GM21717 (cell line): ENCODE measurements around the gene CDS2.

Source experiments
- ATAC-seq: cut with Tn5 transposase; IDR thresholded peaks from one replicate; pipeline ENCODE4 v1.9.1; 2021; ENCODE audit warnings: mild to moderate bottlenecking, moderate library complexity; ENCODE audit not compliant: unreplicated experiment

Gene CDS2

DNA sequence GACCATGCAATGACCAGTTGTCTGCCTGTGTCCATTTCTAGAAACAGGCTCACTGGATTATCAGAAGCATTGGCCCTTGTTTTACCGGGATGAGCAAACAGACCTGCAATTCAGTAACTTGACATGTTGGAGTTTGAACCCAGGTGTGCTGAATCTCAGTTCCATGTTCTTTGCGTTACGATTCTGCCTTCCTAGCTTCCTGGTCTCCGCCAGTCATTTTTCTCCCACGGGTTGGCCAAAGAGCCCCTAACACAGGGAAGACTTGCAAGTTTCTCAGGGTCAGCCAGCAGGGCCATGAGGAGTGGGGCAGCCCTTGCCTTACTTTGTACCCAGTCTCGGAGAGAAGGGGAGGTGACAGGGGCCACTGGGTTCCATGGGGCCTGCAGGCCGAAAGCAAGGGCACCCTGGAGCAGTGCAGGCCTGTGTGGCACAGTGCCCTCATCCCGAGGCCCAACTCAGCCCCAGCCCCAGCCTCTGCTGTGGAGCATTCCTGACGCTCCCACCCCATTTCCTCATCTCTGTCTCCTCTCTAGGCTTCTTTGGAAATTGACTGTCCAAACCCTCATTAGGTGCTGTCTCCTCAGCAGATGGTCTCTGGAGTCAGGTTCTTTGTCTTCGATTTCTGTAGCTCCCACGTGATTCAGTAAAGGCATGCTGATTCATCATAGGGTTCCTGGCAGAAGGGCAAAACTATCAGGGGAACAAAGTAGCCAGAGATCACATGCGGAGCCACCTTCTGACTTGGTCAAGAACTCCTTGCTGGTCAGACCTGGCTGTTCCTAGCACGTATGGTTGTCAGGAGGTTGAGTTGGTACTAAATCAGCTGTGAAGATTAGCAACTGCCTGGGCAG is 23.6 kb downstream of the CDS2 start:
- no peak for ATAC-seq

- ATAC-seq: no peak
Observed at GRCh38 chr20:5153152-5153467, 26.3 kb downstream of the CDS2 start.

DNA sequence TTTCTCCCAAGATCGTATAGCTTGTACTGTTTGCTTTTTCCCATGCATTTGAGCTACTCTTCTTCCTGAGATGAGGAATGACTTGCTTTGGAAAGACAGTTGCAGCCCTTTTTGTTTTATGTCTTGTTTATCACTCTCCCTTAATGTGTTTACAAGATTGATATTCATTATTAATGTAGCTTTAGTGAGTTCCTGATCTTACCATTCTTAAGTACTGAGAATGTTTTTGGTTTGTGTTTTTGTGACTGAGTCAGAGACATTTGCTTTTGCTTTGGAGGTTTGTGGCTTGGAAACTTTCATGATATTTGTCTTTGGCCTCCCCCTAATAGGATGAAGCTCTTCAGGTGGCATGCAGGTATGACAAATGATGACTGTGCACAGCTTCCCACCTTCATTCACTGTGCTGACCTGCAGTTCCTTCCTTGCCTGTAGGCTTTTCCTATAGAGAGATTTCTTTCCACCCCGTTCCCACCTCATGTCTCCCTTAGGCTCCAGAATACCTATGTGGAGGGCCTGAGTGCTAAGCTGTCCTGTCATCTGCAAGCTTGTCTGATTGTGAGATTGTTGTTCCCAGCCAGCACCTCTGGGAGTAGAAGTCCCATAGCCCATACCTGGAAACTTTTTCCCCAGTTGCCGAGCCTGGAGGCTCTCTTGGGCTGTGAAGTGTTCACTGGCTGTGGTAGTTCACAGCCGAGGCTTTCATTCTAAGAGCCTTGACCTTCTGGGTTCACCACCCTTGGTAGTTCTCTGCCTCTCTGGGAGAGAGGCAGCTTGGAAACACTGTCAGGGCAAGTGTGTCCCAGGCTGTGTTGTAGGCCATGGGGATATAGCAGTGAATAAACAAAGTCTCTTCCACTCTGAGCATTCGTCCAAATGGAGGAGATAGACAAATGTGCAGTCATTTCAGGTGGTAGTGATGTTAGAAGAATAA is 27.1 kb downstream of the CDS2 start:
- ATAC-seq: no peak

- no peak for ATAC-seq
Observed at GRCh38 chr20:5154543-5154925, 27.7 kb downstream of the CDS2 start.

GRCh38 chr20:5155404-5155803 is 28.6 kb downstream of the CDS2 start:
- ATAC-seq: no peak

- no peak for ATAC-seq
Observed at GRCh38 chr20:5156675-5157448, 30.1 kb downstream of the CDS2 start.

GRCh38 chr20:5159928-5160327 is 33.1 kb downstream of the CDS2 start:
- no peak for ATAC-seq

- ATAC-seq: no peak
Observed at GRCh38 chr20:5160882-5161281, 34.1 kb downstream of the CDS2 start.

DNA sequence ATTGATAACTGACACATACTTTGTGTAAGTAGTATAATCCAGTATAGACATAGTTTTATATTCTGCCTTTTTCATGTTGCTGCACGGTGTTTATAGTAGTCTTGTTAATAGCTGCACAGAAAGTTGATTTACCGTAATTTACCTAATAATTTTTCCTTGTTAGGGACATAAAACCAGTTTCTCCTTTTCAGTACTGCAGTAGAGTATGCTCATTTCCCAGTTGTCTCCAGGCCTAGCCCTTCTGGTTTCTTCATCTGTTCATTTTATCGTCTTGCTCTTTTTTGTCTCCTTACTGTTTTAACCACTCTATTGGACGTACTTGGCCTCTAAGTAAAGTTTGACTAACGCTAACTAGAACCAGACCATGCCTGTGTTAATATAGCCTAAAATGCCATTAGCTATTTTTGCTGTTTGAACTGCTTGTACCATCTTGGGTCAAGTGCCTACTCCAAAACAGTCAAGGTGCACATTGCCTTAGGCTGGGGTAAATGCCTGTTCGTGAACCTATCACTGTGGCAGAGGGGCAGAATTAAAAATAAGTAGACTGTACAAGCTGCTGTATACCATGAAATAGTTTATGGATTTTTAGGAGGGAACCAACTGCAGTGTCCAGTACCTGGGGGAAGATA is 34.8 kb downstream of the CDS2 start:
- no peak for ATAC-seq

DNA sequence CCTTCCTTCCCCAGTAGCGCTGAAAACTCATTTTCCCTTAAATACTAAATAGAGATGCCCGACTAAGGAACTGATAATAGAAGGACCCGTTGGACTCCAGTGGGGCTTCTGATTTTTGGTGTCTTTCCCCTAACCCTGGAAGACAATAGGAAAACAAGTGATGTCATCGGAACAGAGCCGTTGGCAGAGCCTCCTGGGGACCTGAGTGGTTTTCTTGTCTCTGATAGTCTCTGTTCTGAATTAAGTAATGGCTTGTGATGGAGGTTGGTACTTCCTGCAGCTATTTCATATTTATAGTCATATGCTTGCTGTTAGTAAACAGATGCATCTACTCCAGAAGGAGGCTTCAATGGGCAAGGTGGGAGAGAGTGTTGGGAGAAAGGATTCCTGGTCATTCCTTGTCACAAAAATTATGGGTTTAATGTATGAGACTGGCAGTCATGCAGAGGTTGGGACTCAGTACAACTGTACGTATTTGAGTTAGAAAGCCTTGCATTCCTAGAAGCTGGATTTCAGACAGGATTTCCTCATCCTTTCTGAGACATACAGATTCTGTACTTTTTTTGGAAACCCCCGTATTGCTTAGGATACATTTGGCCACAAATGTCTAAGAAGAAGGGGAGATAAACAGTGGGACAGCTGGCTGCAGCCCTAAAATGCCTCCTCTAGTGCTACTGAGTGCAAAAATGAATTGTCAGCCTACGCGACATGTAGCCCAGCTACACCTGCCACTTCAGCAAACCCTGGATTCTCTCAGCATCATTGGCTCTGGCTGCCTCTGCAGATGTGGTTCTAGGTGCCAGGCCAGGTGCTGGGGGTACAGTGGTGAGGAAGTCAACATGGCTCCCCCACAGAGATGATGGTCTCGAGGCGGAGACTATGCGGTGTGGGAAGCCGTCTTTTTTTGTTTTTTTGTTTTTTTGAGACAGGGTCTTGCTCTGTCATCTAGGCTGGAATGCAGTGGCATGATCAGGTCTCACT is 38.1 kb downstream of the CDS2 start:
- ATAC-seq: no peak

- ATAC-seq: no peak
Observed at GRCh38 chr20:5168651-5169396, 42.0 kb downstream of the CDS2 start.

DNA sequence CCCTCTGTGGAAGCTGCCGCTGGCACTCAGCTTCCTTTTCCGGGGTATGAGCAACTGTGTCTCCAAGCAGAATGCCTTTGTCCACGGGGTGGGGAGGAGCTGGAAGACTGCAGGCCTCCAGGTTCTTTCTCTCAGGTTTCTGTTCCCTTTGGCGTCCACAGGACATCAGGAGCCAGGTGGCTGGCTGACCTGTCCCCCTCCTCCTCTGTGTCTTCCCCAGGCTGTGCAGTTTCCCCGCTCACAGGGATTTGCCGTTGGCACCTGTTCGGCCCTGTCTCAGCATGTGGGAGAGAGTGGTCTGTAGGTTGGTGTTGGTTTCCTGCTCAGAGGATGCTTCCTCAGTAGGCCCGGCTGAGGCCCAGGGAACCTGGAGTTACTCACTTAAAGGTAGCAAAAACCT is 43.5 kb downstream of the CDS2 start:
- no peak for ATAC-seq

DNA sequence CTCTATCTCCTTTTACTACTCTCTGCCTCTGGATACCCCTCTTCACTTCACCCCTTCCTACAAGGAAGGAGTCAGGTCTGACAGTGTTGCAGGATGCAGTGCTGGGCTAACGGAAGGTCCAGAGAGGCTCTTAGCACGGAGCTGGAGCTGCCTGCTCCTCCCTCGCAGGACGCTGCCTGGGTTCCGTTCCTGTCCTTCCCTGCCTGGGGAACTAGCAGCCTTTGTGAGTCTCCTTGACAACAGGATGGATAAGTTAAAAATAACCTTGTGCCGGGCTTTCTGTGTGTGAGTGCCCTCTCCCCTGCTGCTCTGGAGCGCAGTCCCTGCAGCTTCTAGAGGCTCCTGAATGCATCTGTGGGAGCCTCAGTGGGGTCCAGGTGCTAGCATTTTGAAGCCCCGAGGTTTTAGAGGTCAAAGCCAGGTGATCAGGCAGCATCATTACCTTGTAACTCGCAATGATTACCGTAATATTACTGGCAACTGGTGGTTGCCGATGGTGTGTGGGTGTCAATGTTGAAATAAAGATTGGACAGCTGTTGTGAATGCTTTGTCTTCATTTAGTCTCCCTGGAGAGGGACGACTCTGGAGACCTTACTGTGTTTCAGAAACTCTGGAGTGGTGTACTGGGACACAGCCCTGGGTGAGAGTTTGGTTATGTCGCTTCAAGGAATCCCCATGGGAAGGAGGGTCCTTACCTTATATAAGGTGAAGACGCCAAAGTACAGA is 44.4 kb downstream of the CDS2 start:
- ATAC-seq: no peak

- no peak for ATAC-seq
Observed at GRCh38 chr20:5171790-5172164, 45.0 kb downstream of the CDS2 start.

- ATAC-seq: no peak
Observed at GRCh38 chr20:5172167-5172601, 45.4 kb downstream of the CDS2 start.

- no peak for ATAC-seq
Observed at GRCh38 chr20:5172903-5173463, 46.2 kb downstream of the CDS2 start.

- ATAC-seq: no peak
Observed at GRCh38 chr20:5173751-5174150, 46.9 kb downstream of the CDS2 start.

GRCh38 chr20:5177071-5177470 is 50.3 kb downstream of the CDS2 start:
- no peak for ATAC-seq
